Measurements from ENCODE around the gene TENT5C. TPM values are rescaled to one million over a fixed set of nuclear protein-coding genes. Genes with fewer than 3 reads are reported as not detected.

Gene TENT5C
- total RNA-seq, 1 donor from 2014 or later: 1.4 TPM

- DNase-seq (ENCODE audit: low read depth, low spot score): no peak
- Mint-ChIP-seq H3K9me3 (no peaks in the 10 kb centered on the region), H3K4me3 (peak overlapping the region; percentile 87), H3K27ac (ENCODE audit: unreplicated experiment) (no peak overlapping the region), H3K36me3 (ENCODE audit: low read depth) (no peaks in the 10 kb centered on the region), H3K4me1 (peaks cover 21% of the 10 kb centered on the region), H3K27me3 (ENCODE audit: low read depth) (peaks cover 82% of the 10 kb centered on the region)
- TF ChIP-seq CTCF (conservative IDR thresholded peaks at IDR 0.05): no peak
These were observed 1.6 kb downstream of the TENT5C start for GRCh38 chr1:117607471-117607870.

GRCh38 chr1:117608115-117608615 is 2.3 kb downstream of the TENT5C start:
- H3K4me1 Mint-ChIP-seq: peaks cover 21% of the 10 kb centered on the region
- no peak for TF ChIP-seq CTCF (conservative IDR thresholded peaks at IDR 0.05)
- H3K27me3 Mint-ChIP-seq (ENCODE audit: low read depth): peaks cover 75% of the 10 kb centered on the region
- DNase-seq (ENCODE audit: low read depth, low spot score): no peak
- H3K27ac Mint-ChIP-seq (ENCODE audit: unreplicated experiment): no peak overlapping the region
- H3K36me3 Mint-ChIP-seq (ENCODE audit: low read depth): no peaks in the 10 kb centered on the region
- peak overlapping the region; percentile 8 for H3K4me3 Mint-ChIP-seq
- H3K9me3 Mint-ChIP-seq: no peaks in the 10 kb centered on the region

GRCh38 chr1:117608758-117609157 is 2.9 kb downstream of the TENT5C start:
- TF ChIP-seq CTCF (conservative IDR thresholded peaks at IDR 0.05): no peak
- Mint-ChIP-seq H3K27me3 (ENCODE audit: low read depth) (peaks cover 75% of the 10 kb centered on the region), H3K4me3 (peak overlapping the region; percentile 6), H3K36me3 (ENCODE audit: low read depth) (no peaks in the 10 kb centered on the region), H3K4me1 (peaks cover 21% of the 10 kb centered on the region), H3K9me3 (no peaks in the 10 kb centered on the region), H3K27ac (ENCODE audit: unreplicated experiment) (no peak overlapping the region)
- no peak for DNase-seq (ENCODE audit: low read depth, low spot score)

- peaks cover 67% of the 10 kb centered on the region for H3K27me3 Mint-ChIP-seq (ENCODE audit: low read depth)
- H3K27ac Mint-ChIP-seq (ENCODE audit: unreplicated experiment): no peak overlapping the region
- H3K4me1 Mint-ChIP-seq: peaks cover 20% of the 10 kb centered on the region
- H3K4me3 Mint-ChIP-seq: no peak overlapping the region
- no peaks in the 10 kb centered on the region for H3K9me3 Mint-ChIP-seq
- no peaks in the 10 kb centered on the region for H3K36me3 Mint-ChIP-seq (ENCODE audit: low read depth)
- no peak for DNase-seq (ENCODE audit: low read depth, low spot score)
- no peak for TF ChIP-seq CTCF (conservative IDR thresholded peaks at IDR 0.05)
These were observed 3.6 kb downstream of the TENT5C start for GRCh38 chr1:117609471-117609911.

GRCh38 chr1:117610036-117610435 is 4.2 kb downstream of the TENT5C start:
- peak overlapping the region; percentile 18 for H3K4me3 Mint-ChIP-seq
- peaks cover 15% of the 10 kb centered on the region for H3K4me1 Mint-ChIP-seq
- no peaks in the 10 kb centered on the region for H3K9me3 Mint-ChIP-seq
- peaks cover 62% of the 10 kb centered on the region for H3K27me3 Mint-ChIP-seq (ENCODE audit: low read depth)
- TF ChIP-seq CTCF (conservative IDR thresholded peaks at IDR 0.05): no peak
- H3K36me3 Mint-ChIP-seq (ENCODE audit: low read depth): no peaks in the 10 kb centered on the region
- DNase-seq (ENCODE audit: low read depth, low spot score): no peak
- H3K27ac Mint-ChIP-seq (ENCODE audit: unreplicated experiment): no peak overlapping the region
